GM21619 (cell line): ENCODE measurements around the gene AP3S1.
"Not testable (repeated sequence)": the region's sequence is repeated elsewhere in the genome, so short reads cannot be mapped to it uniquely, and the experiment has no call there.

Source experiments
- ATAC-seq: cut with Tn5 transposase; IDR thresholded peaks from one replicate; pipeline ENCODE4 v1.9.1; 2021; ENCODE audit not compliant: unreplicated experiment

The AP3S1 gene

DNA sequence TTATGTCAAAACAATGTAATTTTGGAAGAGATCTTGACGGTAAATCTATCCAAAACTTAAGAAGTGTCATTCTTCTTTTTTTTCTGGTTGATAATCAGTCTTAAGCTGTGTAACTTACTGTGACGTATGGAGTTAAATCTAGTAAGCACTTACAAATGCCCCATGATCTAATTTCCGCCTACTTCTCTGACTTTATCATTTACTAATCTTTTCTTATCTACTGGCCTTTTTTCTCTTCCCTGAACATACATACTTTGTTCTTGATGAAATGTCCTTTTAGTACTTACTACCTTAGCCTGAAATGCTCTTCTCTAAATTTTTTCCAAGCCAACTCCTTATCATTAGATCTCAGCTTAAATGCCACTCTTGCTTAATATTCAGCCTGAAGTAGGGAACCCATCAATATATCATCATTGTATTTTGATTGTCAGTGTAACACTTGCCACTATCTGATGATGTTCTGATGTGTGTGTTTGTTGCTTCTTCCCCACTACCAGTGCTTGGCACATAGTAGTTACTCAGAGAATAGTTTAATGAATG lies 27.6 kb downstream of the AP3S1 start:
- no peak for ATAC-seq

GRCh38 chr5:115872447-115872846 lies 30.7 kb downstream of the AP3S1 start:
- no peak for ATAC-seq

- ATAC-seq = no peak
Observed at GRCh38 chr5:115873392-115873791, 31.7 kb downstream of the AP3S1 start.

DNA sequence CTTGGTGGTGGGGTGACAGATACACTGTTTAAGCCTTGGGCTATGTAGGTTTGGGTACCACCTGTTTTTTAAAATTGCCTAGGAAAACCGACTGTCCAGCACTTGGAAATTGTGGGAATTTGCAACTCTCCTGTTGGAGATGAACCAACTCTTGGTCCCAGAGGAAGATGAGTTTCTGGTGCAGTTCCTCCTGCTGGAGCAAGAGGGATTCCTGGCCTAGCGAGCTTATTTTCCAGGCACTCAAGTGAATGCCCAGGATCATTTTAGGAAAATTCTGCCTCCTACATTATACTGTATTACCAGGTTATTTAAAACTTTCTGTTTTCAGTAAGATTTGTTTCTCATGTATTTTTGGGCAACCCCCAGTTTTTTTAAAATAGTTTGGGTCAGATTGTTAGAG lies 33.7 kb downstream of the AP3S1 start:
- ATAC-seq = no peak

GRCh38 chr5:115877342-115877741 lies 35.6 kb downstream of the AP3S1 start:
- ATAC-seq = not testable (repeated sequence)

DNA sequence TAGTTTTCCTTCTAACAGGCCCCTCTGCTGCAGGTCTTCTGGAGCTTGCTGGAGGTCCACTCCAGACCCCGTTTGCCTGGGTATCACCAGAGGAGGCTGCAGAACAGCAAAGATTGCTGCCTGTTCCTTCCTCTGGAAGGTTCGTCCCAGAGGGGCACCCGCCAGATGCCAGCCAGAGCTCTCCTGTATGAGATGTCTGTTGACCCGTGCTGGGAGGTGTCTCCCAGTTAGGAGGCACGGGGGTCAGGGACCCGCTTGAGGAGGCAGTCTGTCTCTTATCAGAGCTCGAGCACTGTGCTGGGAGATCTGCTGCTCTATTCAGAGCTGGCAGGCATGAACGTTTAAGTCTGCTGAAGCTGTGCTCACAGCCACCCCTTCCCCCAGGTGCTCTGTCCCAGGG lies 40.7 kb downstream of the AP3S1 start:
- ATAC-seq = not testable (repeated sequence)

DNA sequence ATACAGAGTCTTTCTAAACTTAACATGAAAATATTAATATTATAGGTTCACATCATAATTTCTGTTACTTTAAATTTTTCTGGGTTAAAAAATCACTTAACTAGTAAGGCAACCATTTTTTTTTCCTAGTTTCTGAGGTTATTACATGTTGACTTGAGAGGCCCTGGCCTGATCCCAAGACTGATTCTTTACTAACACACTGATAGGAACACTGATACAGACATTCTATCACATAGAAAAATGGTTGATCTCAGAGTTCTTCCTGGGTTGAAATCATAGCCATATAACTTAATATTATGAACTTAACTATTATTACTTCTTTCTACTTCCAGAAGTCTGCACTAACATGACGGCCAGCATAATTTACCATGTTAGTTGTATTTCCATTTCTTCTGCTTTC lies 43.0 kb downstream of the AP3S1 start:
- no peak for ATAC-seq

DNA sequence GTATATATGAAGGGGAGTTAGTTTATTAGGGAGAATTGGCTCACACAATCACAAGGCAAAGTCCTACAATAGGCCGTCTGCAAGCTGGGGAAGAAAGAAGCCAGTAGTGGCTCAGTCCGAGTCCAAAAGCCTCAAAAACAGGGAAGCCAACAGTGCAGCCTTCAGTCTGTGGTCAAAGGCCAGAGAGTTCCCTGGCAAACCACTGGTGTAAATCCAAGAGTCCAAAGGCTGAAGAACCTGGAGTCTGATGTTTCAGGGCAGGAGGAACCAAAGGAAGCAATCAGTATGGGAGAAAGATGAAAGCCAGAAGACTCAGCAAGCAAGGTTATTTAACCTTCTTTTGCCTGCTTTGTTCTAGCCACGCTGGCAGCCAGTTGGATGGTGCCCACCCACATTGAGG lies 43.5 kb downstream of the AP3S1 start:
- not testable (repeated sequence) for ATAC-seq

GRCh38 chr5:115888027-115888426 lies 46.3 kb downstream of the AP3S1 start:
- no peak for ATAC-seq

GRCh38 chr5:115892021-115892420 lies 50.3 kb downstream of the AP3S1 start:
- no peak for ATAC-seq

DNA sequence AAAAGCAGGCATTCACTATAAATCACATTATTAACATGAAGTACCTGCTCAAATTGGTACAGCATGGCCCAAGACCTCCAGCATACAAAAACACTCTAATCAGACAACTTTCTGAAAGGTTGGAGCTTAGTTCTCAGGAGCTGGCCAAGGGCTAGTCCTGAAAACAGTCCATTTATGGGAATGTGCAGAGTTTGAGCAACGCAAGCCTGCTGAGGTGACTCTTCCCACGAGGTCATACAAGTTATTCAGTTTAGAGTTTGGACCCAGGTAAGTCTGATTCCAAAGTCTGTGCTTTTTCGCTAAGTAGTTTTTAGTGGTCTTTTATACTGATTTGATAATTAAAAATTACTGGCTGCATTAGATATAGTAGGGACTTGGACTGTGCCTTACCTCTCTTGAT lies 52.6 kb downstream of the AP3S1 start:
- no peak for ATAC-seq

DNA sequence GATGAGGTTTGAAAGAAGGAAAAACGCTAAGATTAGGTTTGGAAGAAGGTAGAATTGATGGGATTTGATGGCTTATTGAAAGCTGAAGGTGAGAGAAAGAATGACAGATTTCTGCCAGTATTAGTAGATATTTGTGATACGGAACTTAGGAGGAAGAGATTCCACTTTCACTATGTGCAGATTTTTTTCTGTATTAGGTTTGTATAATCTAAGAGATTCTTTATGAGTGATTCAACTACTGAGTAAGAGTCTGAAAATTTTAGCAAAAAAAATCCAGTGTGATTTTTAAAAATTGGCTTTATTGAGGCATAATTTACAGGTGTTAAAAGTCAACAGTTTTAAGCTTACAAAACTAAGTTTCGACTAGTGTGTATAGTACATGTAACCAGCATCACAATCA lies 54.1 kb downstream of the AP3S1 start:
- no peak for ATAC-seq

DNA sequence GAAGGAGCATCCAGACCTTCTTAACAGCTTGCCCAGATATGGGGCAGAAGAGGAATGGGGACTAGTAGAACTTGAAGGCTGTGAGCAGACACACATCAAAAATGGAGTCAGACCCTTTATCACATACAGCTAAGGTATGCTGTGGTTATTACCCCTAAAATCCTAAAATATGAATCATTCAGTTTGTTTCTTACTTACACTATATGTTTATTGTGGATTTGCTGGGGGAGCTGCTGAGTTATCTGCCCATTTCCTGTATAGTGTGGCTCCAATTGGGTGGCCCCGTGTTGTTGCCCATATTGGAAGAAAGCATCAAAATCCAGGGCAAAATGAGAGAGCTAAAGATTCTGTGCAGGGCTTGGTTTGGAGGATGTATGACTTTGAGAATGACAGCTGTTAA lies 56.9 kb downstream of the AP3S1 start:
- ATAC-seq = no peak

GRCh38 chr5:115907177-115907576 lies 65.4 kb downstream of the AP3S1 start:
- ATAC-seq = no peak

DNA sequence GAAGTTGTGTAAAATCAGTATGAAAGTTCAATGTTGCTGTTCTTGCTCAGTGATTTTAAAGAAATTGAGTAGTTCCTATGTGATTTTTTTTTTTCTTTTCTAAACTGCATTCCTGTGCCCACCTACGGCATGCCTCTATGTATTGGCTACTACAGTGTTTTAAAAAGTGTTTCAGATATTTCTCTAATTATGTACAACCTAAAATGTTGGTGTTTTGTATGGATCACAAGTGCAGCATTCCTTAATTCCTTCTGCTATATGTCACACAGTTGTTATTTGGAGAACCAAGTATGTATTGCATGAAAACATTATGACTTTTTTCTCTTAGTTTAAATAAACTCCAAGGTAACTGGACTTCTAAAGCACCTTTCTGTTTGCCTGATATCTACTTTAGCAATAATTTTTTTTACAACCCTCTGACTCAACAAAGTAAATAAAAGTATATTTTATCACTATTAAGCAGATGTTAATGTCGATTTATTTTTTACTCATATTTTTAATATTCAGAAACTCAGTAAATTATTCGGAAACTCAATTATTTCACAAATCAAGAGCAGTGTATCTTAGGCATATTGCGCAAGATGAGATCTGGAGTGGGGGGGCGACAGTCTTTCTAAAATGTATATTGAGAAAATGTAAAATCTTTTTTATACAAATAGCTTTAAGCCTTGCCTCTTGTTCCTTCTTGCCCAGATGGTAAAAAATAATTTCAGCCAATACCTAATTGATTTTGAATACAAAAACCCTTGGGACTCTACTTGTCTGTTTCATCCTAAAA lies 72.1 kb downstream of the AP3S1 start:
- ATAC-seq = not testable (repeated sequence)

- no peak for ATAC-seq
Observed at GRCh38 chr5:115920171-115920725, 78.5 kb downstream of the AP3S1 start.

GRCh38 chr5:115928578-115929407 lies 87.1 kb downstream of the AP3S1 start:
- not testable (repeated sequence) for ATAC-seq

GRCh38 chr5:115930171-115930570 lies 88.4 kb downstream of the AP3S1 start:
- not testable (repeated sequence) for ATAC-seq

DNA sequence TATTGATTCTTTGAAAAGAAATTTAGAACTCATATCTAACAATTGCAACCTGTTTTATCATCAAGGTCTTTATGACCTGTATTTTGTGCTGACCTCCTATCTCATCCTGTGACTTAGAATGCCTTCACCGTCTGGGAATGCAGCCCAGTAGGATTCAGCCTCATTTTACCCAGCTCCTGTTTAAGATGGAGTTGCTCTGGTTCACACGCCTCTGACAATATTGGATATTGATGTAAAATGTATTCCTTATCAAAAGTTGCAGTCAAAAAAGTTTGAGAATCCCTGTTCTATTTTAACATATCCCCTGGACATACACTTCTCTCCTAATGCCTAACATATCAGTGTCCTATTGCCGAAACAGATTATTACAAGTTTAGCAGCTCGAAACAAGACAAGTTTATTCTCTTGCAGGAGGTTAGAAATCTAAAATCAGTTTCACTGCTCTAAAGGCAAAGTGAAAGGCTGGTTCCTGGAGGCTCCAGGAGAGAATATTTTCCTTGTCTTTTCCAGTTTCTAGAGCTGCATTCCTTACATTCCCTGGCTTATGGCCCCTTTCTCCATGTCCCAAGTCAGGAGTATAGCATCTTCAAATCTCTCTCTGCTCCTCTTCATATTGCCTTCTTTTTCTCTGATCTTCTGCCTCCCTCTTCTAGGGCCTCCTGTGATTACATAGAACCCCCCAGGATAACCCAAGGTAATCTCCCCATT lies 89.0 kb downstream of the AP3S1 start:
- ATAC-seq = no peak

DNA sequence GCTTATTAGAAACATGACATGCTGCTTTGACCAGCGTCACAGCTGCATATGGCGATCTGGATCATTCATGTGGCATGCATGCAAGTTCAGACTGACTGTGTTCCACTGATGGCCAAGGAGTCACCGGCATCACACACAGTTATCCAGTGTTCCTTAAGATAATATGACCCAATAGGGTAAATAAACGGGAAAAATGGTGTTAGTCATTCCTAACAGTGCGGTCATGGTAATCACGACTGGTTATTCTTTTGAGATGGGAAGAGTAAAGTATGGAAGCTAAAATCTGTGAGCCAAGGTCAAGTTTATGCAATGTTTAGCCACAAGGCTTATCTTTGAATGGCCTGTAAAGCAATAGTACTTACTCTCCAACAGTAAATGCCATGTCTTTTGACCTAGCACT lies 91.3 kb downstream of the AP3S1 start:
- no peak for ATAC-seq

- no peak for ATAC-seq
Observed at GRCh38 chr5:115934388-115934974, 92.7 kb downstream of the AP3S1 start.
